Measurements from ENCODE around the gene COASY. TPM values are rescaled to one million over a fixed set of nuclear protein-coding genes. Genes with fewer than 3 reads are reported as not detected.

The COASY gene
- polyA plus RNA-seq, 1 of the 3 experiments (the other 2 are of a cell fraction) = 69.4 TPM

DNA sequence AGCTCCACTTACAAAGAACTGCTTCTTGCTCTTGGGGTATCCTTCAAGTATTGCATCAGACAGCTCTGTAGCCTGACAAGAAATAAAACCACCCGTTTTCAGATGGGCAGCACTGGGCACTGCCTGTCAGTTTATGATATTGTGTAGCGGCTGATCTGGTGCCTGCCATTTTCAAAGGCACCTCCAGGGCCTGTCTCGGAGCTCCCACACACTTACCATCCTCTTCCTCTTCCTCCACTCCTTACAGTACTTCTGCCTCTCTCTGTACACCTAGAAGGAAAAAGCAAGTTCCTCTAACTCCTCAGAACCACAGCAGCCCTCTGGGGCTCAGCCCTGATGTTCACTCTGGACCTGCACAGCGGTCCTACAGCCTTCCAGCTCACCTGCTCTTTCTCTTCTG, 11.1 kb downstream of the COASY start:
- Histone ChIP-seq H3K9me2 (no peaks in the 10 kb centered on the region), H3K27ac (ENCODE audit: low read depth in 2 of 2, low read length in 1 of 2) (no peak overlapping the region), H3K9ac (no peak overlapping the region), H3F3A (replicated peaks; ENCODE audit: insufficient read depth) (peaks cover 52% of the 10 kb centered on the region), H3K4me3 (ENCODE audit: low read depth in 2 of 2, low read length in 1 of 2) (no peak overlapping the region), H3K4me2 (no peak overlapping the region), H4K20me1 (ENCODE audit: insufficient read depth) (no peaks in the 10 kb centered on the region), H3K9me3 (no peaks in the 10 kb centered on the region), H2AFZ (ENCODE audit: low read depth) (no peak overlapping the region), H3K36me3 (replicated peaks in 1 of 2; ENCODE audit: control insufficient read depth in 1 of 2, insufficient read depth in 2 of 2, low read length in 1 of 2) (peaks cover 53 to 61% of the 10 kb centered on the region in 2 experiments), H3K27me3 (ENCODE audit: insufficient read depth) (no peaks in the 10 kb centered on the region), H3K79me2 (ENCODE audit: insufficient read depth) (peaks cover 75% of the 10 kb centered on the region), H3K4me1 (ENCODE audit: control insufficient read depth in 1 of 2, insufficient read depth in 2 of 2, low read depth in 1 of 2, low read length in 1 of 2) (peaks cover 6 to 8% of the 10 kb centered on the region in 2 experiments; a peak in 2 of 4 replicates)
- no peak for DNase-seq
- TF ChIP-seq TAF1 (IDR thresholded peaks at IDR 0.05; ENCODE audit: borderline replicate concordance, low read depth, low read length) = no peak
- TF ChIP-seq EP300 (IDR thresholded peaks at IDR 0.05; ENCODE audit: borderline replicate concordance in 1 of 2, low read depth in 1 of 2, low read length in 1 of 2) = no peak
- no peak for TF ChIP-seq CHD2 (IDR thresholded peaks at IDR 0.05; ENCODE audit: low read length, partially characterized antibody)
- TF ChIP-seq, protein P1, sequence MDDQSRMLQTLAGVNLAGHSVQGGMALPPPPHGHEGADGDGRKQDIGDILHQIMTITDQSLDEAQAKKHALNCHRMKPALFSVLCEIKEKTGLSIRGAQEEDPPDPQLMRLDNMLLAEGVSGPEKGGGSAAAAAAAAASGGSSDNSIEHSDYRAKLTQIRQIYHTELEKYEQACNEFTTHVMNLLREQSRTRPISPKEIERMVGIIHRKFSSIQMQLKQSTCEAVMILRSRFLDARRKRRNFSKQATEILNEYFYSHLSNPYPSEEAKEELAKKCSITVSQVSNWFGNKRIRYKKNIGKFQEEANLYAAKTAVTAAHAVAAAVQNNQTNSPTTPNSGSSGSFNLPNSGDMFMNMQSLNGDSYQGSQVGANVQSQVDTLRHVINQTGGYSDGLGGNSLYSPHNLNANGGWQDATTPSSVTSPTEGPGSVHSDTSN (IDR thresholded peaks at IDR 0.05) = no peak
- no peak for TF ChIP-seq YY1 (IDR thresholded peaks at IDR 0.05; ENCODE audit: low read depth)
- no peak for TF ChIP-seq SIN3A (IDR thresholded peaks at IDR 0.05; ENCODE audit: borderline replicate concordance, low read depth, low read length)
- TF ChIP-seq NRF1 (IDR thresholded peaks at IDR 0.05; ENCODE audit: low read depth, low read length) = no peak
- 77% methylated on average over 4 of the region's 4 CpGs for WGBS (ENCODE audit: low lambda C conversion rate)
- ChIA-PET POLR2A (no interaction called here), CTCF (interaction anchor here (0.7 to 8.3 kb wide), 3 partner anchors 41 to 247 kb away, joined by 3 to 221 read pairs (median 4); partner anchors contain the start of genes CCR10 and PLEKHH3)

DNA sequence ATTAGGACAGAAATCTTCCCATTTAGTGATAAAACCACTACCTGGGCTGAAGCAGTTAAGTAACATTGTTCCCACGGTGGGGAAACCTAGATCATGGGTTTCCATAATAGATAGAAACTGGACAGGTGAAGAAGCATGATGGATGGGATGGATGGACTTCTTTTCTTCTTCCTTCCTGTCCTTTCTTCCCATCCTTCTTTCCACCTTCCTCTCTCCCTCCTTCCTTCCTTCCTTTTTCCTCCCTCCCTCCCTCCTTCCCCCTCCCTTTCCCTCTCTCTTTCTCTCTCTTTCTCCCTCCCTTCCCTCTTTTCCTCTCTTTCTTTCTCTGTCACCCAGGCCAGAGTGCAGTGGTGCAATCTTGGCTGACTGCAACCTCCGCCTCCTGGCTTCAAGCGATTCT, 12.5 kb downstream of the COASY start:
- ChIA-PET CTCF (interaction anchor here (1.1 to 8.3 kb wide), 2 partner anchors 103 to 125 kb away, joined by 3 to 221 read pairs; partner anchors contain the start of genes CCR10 and PLEKHH3), POLR2A (interaction anchor here (0.8 kb wide), 1 partner anchor 11 kb away, joined by 3 read pairs; no protein-coding TSS in a partner anchor)
- H3K27me3 ChIP-seq (ENCODE audit: insufficient read depth) = no peaks in the 10 kb centered on the region
- H3K4me3 ChIP-seq (ENCODE audit: low read depth in 2 of 2, low read length in 1 of 2) = no peak overlapping the region
- no peak overlapping the region for H3K9ac ChIP-seq
- H4K20me1 ChIP-seq (ENCODE audit: insufficient read depth) = no peaks in the 10 kb centered on the region
- H3K36me3 ChIP-seq (replicated peaks in 1 of 2; ENCODE audit: control insufficient read depth in 1 of 2, insufficient read depth in 2 of 2, low read length in 1 of 2) = peaks cover 41 to 50% of the 10 kb centered on the region in 2 experiments
- H2AFZ ChIP-seq (ENCODE audit: low read depth) = no peak overlapping the region
- no peak for TF ChIP-seq ELF1 (IDR thresholded peaks at IDR 0.05)
- no peak for TF ChIP-seq FOXJ3 (CRISPR knock-in tag; IDR thresholded peaks at IDR 0.05)
- TF ChIP-seq, protein P2, sequence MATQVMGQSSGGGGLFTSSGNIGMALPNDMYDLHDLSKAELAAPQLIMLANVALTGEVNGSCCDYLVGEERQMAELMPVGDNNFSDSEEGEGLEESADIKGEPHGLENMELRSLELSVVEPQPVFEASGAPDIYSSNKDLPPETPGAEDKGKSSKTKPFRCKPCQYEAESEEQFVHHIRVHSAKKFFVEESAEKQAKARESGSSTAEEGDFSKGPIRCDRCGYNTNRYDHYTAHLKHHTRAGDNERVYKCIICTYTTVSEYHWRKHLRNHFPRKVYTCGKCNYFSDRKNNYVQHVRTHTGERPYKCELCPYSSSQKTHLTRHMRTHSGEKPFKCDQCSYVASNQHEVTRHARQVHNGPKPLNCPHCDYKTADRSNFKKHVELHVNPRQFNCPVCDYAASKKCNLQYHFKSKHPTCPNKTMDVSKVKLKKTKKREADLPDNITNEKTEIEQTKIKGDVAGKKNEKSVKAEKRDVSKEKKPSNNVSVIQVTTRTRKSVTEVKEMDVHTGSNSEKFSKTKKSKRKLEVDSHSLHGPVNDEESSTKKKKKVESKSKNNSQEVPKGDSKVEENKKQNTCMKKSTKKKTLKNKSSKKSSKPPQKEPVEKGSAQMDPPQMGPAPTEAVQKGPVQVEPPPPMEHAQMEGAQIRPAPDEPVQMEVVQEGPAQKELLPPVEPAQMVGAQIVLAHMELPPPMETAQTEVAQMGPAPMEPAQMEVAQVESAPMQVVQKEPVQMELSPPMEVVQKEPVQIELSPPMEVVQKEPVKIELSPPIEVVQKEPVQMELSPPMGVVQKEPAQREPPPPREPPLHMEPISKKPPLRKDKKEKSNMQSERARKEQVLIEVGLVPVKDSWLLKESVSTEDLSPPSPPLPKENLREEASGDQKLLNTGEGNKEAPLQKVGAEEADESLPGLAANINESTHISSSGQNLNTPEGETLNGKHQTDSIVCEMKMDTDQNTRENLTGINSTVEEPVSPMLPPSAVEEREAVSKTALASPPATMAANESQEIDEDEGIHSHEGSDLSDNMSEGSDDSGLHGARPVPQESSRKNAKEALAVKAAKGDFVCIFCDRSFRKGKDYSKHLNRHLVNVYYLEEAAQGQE (IDR thresholded peaks at IDR 0.05; ENCODE audit: low read depth, low read length) = no peak
- no peak for TF ChIP-seq RFX5 (IDR thresholded peaks at IDR 0.05; ENCODE audit: low read length)
- TF ChIP-seq MXI1 (IDR thresholded peaks at IDR 0.05; ENCODE audit: low read depth, low read length) = no peak
- no peak for TF ChIP-seq TCF12 (IDR thresholded peaks at IDR 0.05)
- TF ChIP-seq NRF1 (IDR thresholded peaks at IDR 0.05; ENCODE audit: low read depth, low read length) = no peak
- TF ChIP-seq, protein P3, sequence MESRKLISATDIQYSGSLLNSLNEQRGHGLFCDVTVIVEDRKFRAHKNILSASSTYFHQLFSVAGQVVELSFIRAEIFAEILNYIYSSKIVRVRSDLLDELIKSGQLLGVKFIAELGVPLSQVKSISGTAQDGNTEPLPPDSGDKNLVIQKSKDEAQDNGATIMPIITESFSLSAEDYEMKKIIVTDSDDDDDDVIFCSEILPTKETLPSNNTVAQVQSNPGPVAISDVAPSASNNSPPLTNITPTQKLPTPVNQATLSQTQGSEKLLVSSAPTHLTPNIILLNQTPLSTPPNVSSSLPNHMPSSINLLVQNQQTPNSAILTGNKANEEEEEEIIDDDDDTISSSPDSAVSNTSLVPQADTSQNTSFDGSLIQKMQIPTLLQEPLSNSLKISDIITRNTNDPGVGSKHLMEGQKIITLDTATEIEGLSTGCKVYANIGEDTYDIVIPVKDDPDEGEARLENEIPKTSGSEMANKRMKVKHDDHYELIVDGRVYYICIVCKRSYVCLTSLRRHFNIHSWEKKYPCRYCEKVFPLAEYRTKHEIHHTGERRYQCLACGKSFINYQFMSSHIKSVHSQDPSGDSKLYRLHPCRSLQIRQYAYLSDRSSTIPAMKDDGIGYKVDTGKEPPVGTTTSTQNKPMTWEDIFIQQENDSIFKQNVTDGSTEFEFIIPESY (IDR thresholded peaks at IDR 0.05; ENCODE audit: borderline replicate concordance, low read depth) = no peak
- TF ChIP-seq, protein P4, sequence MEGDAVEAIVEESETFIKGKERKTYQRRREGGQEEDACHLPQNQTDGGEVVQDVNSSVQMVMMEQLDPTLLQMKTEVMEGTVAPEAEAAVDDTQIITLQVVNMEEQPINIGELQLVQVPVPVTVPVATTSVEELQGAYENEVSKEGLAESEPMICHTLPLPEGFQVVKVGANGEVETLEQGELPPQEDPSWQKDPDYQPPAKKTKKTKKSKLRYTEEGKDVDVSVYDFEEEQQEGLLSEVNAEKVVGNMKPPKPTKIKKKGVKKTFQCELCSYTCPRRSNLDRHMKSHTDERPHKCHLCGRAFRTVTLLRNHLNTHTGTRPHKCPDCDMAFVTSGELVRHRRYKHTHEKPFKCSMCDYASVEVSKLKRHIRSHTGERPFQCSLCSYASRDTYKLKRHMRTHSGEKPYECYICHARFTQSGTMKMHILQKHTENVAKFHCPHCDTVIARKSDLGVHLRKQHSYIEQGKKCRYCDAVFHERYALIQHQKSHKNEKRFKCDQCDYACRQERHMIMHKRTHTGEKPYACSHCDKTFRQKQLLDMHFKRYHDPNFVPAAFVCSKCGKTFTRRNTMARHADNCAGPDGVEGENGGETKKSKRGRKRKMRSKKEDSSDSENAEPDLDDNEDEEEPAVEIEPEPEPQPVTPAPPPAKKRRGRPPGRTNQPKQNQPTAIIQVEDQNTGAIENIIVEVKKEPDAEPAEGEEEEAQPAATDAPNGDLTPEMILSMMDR (IDR thresholded peaks at IDR 0.05) = no peak
- no peak for TF ChIP-seq POLR2AphosphoS5 (IDR thresholded peaks at IDR 0.05; ENCODE audit: low read depth, low read length)
- WGBS (ENCODE audit: low lambda C conversion rate) = 77% methylated on average over 3 of the region's 3 CpGs
- H3K9me3 ChIP-seq = no peaks in the 10 kb centered on the region
- no peak overlapping the region for H3K4me2 ChIP-seq
- no peak overlapping the region for H3K27ac ChIP-seq (ENCODE audit: low read depth in 2 of 2, low read length in 1 of 2)
- no peaks in the 10 kb centered on the region for H3K9me2 ChIP-seq
- DNase-seq = no peak
- peaks cover 71% of the 10 kb centered on the region for H3K79me2 ChIP-seq (ENCODE audit: insufficient read depth)
- peaks cover 7 to 8% of the 10 kb centered on the region in 2 experiments; a peak in 2 of 4 replicates for H3K4me1 ChIP-seq (ENCODE audit: control insufficient read depth in 1 of 2, insufficient read depth in 2 of 2, low read depth in 1 of 2, low read length in 1 of 2)
- H3F3A ChIP-seq (replicated peaks; ENCODE audit: insufficient read depth) = peaks cover 57% of the 10 kb centered on the region
